HG03558 (cell line): ENCODE data around the gene KRTAP12-4.
"Not testable (repeated sequence)": the region's sequence is repeated elsewhere in the genome, so short reads cannot be mapped to it uniquely, and the experiment has no call there.

Experiments
- ATAC-seq: cut with Tn5 transposase; IDR thresholded peaks from one replicate; pipeline ENCODE4 v1.9.1; 2021; ENCODE audit warnings: moderate number of reproducible peaks; ENCODE audit not compliant: unreplicated experiment; ENCODE audit errors: extremely low read depth

The KRTAP12-4 gene

DNA sequence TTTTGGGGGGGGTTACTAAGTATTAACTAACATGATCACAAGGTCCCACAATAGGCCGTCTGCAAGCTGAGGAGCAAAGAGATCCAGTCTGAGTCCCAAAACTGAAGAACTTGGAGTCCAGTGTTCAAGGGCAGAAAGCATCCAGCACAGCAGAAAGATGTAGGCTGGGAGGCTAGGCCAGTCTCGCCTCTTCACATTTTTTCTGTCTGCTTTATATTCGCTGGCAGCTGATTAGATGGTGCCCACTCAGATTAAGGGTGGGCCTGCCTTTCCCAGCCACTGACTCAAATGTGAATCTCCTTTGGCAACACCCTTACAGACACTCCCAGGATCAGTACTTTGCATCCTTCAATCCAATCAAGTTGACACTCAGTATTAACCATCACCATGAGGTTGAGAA is 35.3 kb upstream of the KRTAP12-4 start:
- not testable (repeated sequence) for ATAC-seq

DNA sequence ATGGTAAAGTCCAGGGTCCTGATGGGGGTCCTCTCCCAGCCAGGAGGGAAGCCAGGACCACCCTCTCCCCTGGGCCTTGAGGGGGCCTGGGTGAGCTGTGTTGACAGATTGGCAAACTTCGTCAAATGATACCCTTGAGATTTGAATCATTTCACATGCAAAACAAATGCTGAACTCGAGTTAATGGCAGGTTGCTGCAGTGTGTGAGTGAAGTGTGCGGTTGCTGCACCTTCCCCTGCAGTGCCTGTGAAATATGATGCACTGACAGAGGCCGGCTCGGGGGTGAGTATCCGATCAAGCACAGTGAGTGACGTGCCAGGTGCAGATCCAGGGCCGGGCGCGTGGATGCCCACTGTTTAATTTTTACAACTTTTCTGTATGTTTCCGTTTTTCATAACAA is 33.2 kb upstream of the KRTAP12-4 start:
- ATAC-seq, result no peak

DNA sequence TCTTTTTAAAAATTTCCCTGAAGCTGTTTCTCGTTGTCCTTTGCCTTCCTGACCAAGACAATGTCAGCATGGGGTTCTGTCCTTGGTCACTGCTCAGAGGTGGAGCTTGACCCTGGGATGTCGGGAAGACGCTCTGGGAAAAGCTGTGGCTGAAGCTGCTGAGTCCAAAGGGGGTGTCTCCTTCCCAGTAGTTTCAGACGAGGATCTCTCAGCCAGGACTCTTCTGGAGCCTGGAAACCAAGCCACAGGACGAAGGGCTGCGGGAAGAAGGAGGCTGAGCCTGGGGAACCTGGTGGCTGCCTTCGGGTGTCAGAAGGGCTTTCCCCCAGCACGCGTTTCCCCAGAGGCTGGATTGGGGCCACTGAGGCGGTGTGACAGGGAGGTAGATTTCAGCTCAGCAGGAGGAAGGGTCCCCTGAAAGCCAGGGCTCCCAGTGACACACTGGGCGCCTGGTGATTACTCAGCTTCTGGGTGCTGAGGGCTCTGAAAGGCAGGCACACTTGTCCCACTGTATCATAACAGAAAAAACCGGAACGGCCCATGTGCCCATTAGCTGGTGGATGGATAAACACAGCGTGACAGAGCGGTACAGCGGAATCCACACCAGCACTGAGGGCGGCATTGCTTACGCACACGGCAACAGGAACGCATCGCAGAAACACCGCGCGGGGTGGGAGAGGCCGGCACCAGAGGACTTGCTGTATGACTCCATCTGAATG is 32.5 kb upstream of the KRTAP12-4 start:
- ATAC-seq, result no peak

DNA sequence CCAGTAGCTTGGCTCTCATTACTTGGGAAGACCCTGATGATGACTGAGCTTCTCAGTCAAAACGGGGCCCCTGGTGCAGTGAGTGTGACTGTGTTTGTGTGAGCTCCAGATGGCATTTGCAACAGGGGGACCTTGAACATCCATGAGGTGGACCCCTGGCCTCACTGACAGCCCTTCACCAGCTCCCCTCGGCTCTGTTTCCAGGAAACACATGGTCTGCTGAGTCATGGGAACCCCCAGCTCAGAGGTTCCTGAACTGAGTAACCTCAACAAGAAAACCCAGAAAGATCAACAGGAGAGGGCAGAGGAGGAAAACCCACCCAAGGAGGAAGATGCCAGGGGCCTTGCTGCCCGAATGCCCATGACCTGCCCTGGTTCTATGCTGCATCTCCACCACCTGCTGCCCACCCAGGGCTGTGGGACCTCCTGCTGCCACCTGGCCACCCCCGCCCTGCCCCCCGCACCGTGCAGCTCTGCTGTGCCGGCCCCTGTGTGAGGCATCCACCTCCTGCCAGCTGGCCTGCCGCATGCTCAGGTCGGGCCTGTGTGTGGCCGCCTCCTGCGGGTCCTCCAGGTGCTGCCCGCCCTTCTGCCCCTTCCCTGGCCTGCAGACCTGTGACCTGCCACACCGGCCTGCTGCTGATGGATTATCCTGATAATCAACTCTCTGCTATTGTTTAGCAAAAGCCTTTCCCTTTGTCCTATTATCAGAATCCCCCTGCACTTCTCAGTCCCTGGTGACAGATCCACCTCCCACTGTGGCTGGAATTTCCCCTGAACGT is 31.7 kb upstream of the KRTAP12-4 start:
- no peak for ATAC-seq

DNA sequence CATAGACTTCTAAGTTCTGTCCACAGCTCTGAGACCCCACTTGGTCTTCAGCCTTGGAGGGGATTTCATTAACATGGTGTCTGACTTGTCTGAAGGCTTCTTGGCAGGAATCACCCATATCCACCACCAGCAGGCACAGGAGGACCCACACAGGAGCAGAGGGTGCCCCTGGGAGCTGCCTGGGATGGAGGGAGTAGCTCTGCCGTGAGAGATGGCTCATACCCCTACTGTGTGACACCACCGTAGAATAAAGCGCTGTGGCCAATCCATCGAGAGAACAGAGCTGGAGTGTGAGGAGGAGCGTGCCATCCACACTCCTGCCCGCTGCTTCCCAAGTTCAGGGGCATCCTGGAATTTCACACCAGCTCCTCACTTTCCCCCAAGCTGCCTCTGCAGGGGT is 30.6 kb upstream of the KRTAP12-4 start:
- ATAC-seq, result not testable (repeated sequence)

DNA sequence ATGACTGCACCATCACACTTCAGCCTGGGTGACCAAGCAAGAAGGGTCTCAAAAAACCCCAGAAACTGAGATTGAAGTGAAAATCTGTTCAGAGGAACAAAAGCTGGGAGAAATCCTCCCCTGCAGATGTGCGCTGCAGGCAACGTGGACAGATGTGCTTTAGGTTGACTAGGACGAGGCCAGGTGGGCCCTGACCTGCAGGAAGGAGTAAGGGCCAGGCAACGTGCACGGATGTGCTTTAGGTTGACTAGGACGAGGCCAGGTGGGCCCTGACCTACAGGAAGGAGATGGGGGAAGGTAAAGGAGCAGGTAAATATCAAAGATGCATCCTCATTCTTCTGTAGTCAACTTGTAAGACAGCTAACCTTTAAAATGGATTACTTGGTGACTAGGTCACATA is 30.0 kb upstream of the KRTAP12-4 start:
- no peak for ATAC-seq

DNA sequence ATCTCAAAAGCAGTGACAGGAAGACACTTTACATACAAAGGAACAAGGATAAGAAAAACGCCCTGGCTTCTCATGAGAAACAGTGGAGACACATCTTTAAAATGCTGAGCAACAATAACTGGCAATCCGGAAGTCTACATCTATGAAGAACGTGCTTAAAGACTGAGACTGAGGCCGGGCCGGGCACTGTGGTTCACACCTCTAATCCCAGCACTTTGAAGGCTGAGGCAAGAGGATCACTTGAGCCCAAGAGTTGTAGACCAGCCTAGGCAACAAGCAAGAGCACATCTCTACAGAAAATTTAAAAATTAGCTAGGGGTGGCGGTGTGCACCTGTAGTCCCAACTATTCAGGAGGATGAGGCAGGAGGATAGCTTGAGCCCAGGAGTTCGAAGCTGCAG is 29.6 kb upstream of the KRTAP12-4 start:
- ATAC-seq, result no peak

DNA sequence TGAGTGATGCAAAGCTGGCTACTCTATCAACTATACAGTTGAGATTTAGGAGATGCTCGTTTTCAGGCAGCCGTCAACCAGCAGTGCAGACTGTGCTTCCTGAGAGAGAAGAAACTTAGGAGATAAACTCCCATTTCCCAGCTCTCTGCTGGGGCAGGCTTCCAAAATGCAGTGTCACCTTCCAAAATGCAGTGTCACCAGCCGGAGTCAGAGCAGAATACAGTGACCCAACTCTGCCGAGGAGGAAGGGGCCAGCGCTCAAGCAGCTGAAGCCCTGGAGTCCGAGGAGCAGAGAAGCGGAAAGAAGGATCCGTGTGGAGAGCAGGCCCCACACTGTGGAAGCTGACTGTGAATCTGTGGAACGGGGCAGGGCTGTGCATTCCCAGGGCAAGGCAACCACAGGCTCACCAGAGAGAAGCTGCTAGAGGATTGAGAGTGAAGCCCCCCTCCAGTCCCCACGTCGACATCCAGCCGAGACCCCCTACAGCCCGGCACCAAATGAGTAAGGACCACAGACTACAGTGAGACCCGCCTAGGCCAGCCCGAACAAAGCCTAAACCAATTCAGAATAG is 28.2 kb upstream of the KRTAP12-4 start:
- no peak for ATAC-seq

DNA sequence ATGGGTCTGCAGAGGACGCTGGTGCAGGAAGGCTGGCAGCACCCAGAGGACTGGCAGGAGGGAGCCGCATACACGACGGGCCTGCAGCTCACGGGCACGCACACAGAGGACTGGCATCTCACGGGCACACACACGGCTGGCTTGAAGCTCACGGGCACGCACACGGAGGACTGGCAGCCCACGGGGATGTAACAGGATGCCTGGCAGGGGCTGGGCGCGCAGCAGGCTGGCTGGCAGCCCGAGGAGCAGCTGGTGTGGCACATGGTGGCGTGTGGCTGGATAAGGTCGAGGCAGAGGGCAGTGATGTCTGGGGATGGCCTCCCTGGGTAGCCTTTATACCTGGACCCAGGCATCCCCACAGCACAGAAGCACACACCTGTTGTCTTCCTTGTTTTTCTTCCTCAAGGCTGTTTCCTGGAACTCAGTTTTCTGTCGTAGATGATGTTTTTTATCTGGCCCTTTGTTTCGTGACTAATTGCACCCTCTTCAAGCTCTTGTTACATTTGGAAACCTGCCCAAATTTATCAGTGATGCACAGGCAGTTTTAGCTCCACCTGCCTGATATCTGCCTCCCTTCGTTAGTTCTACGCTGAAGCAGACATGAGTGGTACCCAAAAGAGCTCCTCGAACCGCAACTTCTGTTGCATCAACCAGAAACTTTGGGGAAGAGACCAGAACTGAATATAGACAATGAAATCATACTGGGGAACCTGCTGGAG is 27.6 kb upstream of the KRTAP12-4 start, which contains the start of gene KRTAP12-1:
KRTAP12-1 (minus strand) TSS at position 303 of the 719 bp plus-strand sequence; CDS start at position 263, 40 bp downstream.
- ATAC-seq, result no peak

DNA sequence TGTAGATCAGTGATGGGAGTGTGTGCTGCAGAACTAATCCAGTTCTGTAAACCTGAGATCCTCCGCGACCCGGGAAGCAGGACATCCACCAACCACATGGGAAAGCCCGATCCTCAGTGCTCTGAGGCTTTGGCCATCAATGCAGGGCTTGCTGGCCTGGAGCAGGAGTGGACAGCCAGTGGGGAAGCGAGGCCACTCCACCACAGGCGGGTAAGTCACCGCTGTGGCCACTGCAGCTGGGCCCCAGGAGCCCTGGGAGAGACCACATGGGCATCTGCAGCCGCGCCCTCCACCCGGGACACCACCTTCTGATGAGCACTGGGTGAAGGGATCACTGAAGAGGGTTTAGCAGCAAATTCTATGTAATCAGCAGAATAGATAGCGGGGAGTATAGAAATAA is 26.7 kb upstream of the KRTAP12-4 start:
- ATAC-seq, result no peak

DNA sequence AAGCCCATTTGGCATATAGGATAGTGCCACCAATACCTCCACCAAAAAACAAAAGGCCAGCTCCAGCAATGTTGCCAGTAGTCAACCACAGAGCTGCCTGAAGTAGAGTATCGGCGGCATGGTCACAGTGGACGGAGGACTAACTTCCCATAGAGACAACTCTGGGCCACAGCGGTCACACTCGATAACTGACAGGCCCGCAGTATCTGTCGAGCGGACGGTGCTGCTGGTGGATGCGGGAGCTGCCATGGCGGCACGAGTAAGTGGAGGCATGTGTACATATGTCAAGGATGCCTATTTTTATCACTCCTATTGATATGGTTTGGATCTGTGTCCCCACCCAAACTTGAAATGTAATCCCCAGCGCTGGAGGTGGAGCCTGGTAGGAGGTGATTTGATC is 23.4 kb upstream of the KRTAP12-4 start:
- ATAC-seq, result no peak

DNA sequence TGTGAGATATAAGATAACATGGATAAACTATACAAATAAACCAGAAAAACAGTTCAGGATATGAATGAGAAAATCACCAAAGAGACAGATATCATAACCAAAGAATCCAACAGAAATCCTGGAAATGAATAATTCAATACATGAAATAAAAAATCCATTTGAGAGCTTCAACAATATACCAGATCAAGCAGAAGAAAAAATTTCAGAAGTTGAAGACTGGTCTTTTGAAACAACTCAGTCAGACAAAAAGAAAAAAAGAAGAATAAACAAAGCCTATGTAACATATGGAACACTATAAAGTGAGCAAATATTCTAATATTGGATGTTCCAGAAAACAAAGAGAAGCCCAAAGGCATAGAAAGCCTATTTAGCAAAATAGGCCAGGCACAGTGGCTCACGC is 17.5 kb upstream of the KRTAP12-4 start:
- no peak for ATAC-seq

DNA sequence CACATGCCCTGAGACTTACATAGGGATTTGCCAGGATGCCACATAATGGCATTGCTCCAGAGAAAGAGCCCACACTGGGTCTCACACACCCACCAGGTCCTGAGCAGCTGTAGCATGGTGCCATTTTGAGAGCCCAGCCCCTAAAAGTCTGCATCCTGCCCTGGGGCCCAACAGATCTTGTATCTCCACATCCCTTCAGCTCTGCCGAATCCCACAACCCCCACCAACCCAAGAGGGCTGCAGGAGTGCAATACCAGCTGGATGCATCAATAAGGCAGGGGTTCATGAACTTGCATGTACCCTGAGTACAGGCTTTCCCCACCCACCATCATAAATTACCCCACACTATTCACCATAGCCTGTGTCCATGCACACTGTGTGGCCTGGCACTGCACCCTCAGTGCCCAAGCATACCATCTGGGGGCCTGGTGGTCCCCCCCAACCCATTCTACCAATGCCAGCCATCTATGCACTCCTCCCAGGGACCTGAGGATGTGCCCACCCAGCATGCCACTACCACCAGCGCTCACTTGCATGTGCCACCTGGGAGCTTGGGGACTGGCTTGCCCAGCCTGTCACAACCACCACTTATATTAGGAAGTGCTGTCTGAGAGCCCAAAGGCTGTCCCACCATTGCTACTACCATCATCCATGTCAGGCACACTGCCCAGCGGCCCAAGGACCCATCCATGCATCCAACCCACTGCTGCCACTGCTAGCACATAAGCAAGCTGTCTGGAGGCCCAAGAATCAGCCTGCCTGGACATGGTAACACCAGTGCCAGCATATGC is 16.4 kb upstream of the KRTAP12-4 start:
- ATAC-seq, result no peak

DNA sequence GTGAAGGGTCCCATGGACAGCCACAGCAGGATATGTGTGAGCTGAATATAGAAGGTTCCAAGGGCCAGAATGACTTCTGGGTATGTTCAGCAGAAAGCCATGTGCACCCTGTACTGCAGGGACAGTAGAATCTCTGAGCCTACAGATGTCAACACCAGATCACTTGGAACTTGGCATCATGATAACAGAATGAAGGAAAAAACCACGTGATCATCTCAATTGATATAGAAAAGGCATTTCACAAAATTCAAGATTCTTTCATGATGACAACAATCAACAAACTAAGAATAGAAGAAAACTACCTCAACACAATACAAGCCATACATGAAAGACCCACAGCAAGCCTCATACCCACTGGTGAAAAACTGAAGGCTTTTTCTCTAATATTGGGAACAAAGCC is 13.2 kb upstream of the KRTAP12-4 start:
- ATAC-seq, result no peak

DNA sequence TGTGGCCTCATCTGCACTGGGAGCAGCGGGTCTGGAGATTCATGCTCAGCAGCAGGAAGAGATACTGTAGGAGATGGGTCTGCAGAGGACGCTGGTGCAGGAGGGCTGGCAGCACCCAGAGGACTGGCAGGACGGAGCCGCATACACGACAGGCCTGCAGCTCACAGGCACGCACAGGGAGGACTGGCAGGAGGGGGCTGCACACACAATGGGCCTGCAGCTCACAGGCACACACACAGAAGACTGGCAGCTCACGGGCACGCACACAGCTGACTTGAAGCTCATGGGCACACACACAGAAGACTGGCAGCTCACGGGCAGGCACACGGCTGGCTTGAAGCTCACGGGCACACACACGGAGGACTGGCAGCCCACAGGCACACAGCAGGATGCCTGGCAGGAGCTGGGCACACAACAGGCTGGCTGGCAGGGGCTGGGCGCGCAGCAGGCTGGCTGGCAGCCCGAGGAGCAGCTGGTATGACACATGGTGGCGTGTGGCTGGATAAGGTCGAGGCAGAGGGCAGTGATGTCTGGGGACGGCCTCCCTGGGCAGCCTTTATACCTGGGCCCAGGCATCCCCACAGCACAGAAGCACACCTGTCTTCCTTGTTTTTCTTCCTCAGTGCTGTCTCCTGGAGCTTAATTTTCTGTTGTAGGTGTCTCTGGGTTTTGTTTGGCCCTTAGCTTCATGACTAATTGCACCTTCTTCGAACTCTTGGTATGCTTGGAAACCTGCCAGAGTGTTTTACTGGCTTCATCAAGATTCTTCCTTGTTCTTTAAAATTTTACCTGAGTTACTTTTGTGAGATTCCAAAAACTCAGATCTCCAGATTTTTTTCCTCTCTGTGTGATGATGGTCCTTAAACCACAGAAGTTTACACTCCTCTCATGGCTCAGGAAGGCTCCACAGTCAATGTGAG is 12.2 kb upstream of the KRTAP12-4 start, which contains the start of gene KRTAP12-2:
KRTAP12-2 (minus strand) TSS at position 527 of the 920 bp plus-strand sequence; CDS start at position 486, 41 bp downstream.
- ATAC-seq, result no peak

DNA sequence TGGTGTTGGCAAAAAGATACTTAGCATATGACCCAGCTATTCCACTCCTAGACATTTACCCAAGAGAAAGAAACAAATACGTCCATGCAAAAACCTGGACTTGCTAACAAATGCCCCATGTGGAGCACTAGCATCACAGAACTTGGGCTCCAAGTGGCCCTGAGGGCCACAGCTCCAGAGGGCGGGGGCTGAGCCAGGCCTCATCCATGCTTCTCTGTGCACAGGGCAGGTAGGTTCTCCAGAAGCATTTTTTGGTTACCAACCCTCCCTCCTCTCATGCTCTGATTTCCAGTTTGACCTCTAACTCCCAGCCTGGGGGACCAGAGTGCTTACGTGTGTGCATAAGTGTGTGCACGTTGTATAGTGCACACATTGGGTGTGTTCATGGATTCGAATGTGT is 10.2 kb upstream of the KRTAP12-4 start:
- no peak for ATAC-seq

DNA sequence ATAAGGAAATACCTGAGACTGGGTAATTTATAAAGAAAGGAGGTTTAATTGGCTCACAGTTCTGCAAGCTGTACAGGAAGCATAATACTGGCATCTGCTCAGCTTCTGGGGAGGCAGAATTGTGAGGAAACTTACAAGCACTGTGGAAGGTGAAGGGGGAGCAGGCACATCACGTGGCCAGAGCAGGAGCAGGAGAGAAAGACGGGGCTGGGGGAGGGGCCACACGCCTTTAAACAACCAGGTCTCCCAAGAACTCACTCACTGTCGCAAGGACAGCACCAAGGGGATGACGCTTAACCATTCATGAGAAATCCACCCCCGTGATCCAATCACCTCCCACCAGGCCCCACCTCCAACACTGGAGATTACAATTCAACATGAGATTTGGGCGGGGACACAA is 7.1 kb upstream of the KRTAP12-4 start:
- not testable (repeated sequence) for ATAC-seq

DNA sequence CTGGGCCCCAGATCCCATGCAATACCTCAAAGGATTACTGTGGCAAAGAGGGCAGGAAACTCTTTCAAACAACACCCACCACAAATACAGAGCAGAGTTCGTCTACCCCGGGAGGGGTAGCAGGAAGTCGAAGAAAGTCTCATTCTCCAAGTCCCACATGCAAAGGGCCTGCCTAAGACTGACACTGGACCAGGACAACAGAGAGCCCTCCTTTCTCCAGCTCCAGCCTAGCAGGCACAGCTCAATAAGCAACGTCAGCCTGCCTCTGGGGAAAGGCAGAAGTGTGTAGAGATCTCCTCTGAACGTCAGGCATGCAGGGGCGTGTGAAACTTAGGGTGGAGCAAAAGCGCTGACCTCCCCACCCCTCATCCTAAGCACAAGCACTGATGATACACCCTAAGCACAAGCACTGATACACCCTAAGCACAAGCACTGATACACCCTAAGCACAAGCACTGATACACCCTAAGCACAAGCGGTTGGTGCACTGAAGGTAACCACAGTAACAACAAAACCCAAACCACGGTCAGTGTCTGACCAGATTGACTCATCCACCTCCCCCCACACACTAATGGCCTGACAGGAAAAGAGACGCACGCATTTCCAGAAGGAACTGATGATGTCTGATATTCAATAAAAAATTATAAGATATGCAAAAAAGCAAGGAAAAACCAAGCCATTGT is 4.6 kb upstream of the KRTAP12-4 start:
- ATAC-seq, result no peak
